ENCODE results near the gene CKAP5.

Gene CKAP5

GRCh38 chr11:46695345-46696211 lies 150.5 kb downstream of the CKAP5 start:
- no peak for DNase-seq

- DNase-seq, result no peak
Observed at GRCh38 chr11:46694607-46695006, 151.5 kb downstream of the CKAP5 start.

- DNase-seq, result no peak
Observed at GRCh38 chr11:46694072-46694471, 152.0 kb downstream of the CKAP5 start.

GRCh38 chr11:46693597-46694012 lies 152.5 kb downstream of the CKAP5 start:
- no peak for DNase-seq

Data from NCI-H1092 (cell line).